Thoracic aorta (tissue), 2 donors: ENCODE measurements around the gene ADAMTSL1. TPM values are rescaled to one million over a fixed set of nuclear protein-coding genes. Genes with fewer than 3 reads are reported as not detected.

Experiments used
- ATAC-seq: fragments of 150-250 bp; one replicate; pipeline ENCODE4 v1.8.0; 2017; ENCODE audit warnings: low read depth; ENCODE audit not compliant: insufficient number of reproducible peaks, low FRiP score
- DNase-seq: peaks from one replicate; pipeline ENCODE4 v3.0.0-alpha.2; 2020; ENCODE audit warnings: low spot score
- H3K27ac ChIP-seq, 2 donors: fragments of 200-600 bp; sonication (generic); 1 replicate in 1 of 2; 2 replicates in 1 of 2; pipeline ENCODE4 v1.5.1; 2016; ENCODE audit warnings: mild to moderate bottlenecking in 2 of 2, moderate library complexity in 2 of 2
- H3K27me3 ChIP-seq: fragments of 200-600 bp; sonication (generic); replicated peaks from 2 replicates; pipeline ENCODE4 v1.6.0; 2016; ENCODE audit warnings: mild to moderate bottlenecking; ENCODE audit not compliant: insufficient read depth
- H3K36me3 ChIP-seq: fragments of 200-600 bp; sonication (generic); one replicate; pipeline ENCODE4 v1.5.1; 2016
- H3K4me1 ChIP-seq, 2 donors: fragments of 200-600 bp; sonication (generic); 1 replicate in 1 of 2; 2 replicates in 1 of 2; pipeline versions ENCODE4 v1.5.1 to v1.6.0; 2016; ENCODE audit warnings: low read depth in 2 of 2, mild to moderate bottlenecking in 1 of 2; ENCODE audit not compliant: control insufficient read depth in 1 of 2
- H3K4me3 ChIP-seq: fragments of 200-600 bp; sonication (generic); 2 replicates; pipeline ENCODE4 v1.5.1; 2016; ENCODE audit warnings: mild to moderate bottlenecking
- H3K9me3 ChIP-seq: fragments of 200-600 bp; sonication (generic); 2 replicates; pipeline ENCODE4 v1.5.1; 2016
- CTCF ChIP-seq: fragments of 200-600 bp; sonication (generic); IDR thresholded peaks from one replicate; pipeline ENCODE4 v1.5.1; 2019; ENCODE audit warnings: antibody characterized with exemption
- total RNA-seq, 2 donors: library from RNA; depleted of rRNA; stranded (reverse); fragments of >200 nt; gene quantifications; one replicate each; pipeline versions ENCODE4 v1.1.0 to v1.2.3, GENCODE V29; 2016

The ADAMTSL1 gene
- total RNA-seq, 2 donors from 2014 or later: 61.4 to 75.5 TPM

- TF ChIP-seq CTCF: no peak
- no peaks in the 10 kb centered on the region for H3K9me3 ChIP-seq
- H3K27me3 ChIP-seq: no peaks in the 10 kb centered on the region
- ATAC-seq (no peak), DNase-seq (no peak)
- H3K36me3 ChIP-seq: no peaks in the 10 kb centered on the region
- H3K4me3 ChIP-seq: no peak overlapping the region
- H3K4me1 ChIP-seq: peaks cover 22 to 58% of the 10 kb centered on the region in 2 donors
- peak overlapping the region; percentile 43 to 75 for H3K27ac ChIP-seq
These were observed 6.7 kb downstream of the ADAMTSL1 start for GRCh38 chr9:18480662-18481093.

GRCh38 chr9:18482371-18482770 is 8.4 kb downstream of the ADAMTSL1 start:
- peaks cover 22 to 43% of the 10 kb centered on the region in 2 donors for H3K4me1 ChIP-seq
- H3K4me3 ChIP-seq: no peak overlapping the region
- no peak overlapping the region for H3K27ac ChIP-seq
- H3K36me3 ChIP-seq: no peaks in the 10 kb centered on the region
- no peaks in the 10 kb centered on the region for H3K9me3 ChIP-seq
- ATAC-seq (no peak), DNase-seq (no peak)
- no peaks in the 10 kb centered on the region for H3K27me3 ChIP-seq
- TF ChIP-seq CTCF: no peak

- Histone ChIP-seq H3K27ac (no peak overlapping the region), H3K4me1 (peaks cover 0 to 24% of the 10 kb centered on the region in 2 donors), H3K9me3 (no peaks in the 10 kb centered on the region), H3K36me3 (no peaks in the 10 kb centered on the region), H3K27me3 (no peaks in the 10 kb centered on the region), H3K4me3 (no peak overlapping the region)
- DNase-seq (no peak), ATAC-seq (no peak)
- no peak for TF ChIP-seq CTCF
These were observed 11.8 kb downstream of the ADAMTSL1 start for GRCh38 chr9:18485714-18486113.

GRCh38 chr9:18487611-18488010 is 13.7 kb downstream of the ADAMTSL1 start:
- DNase-seq (no peak), ATAC-seq (no peak)
- no peak for TF ChIP-seq CTCF
- H3K9me3 ChIP-seq: no peaks in the 10 kb centered on the region
- no peaks in the 10 kb centered on the region for H3K27me3 ChIP-seq
- no peaks in the 10 kb centered on the region for H3K36me3 ChIP-seq
- H3K4me3 ChIP-seq: no peak overlapping the region
- peaks cover 14 to 32% of the 10 kb centered on the region in 2 donors for H3K4me1 ChIP-seq
- no peak overlapping the region for H3K27ac ChIP-seq

- ATAC-seq (no peak), DNase-seq (no peak)
- Histone ChIP-seq H3K4me1 (peaks cover 22 to 44% of the 10 kb centered on the region in 2 donors), H3K9me3 (no peaks in the 10 kb centered on the region), H3K36me3 (no peaks in the 10 kb centered on the region), H3K4me3 (no peak overlapping the region), H3K27ac (no peak overlapping the region), H3K27me3 (no peaks in the 10 kb centered on the region)
- no peak for TF ChIP-seq CTCF
These were observed 14.9 kb downstream of the ADAMTSL1 start for GRCh38 chr9:18488886-18489285.
